Vagina (tissue), 2 donors: ENCODE data around the gene LCN2.

ENCODE experiments used
- POLR2A ChIP-seq, 2 donors: fragments of 450-650 bp; IDR thresholded peaks; one replicate each; pipeline ENCODE4 v1.6.1; 2017; ENCODE audit warnings: antibody characterized with exemption in 2 of 2, mild to moderate bottlenecking in 2 of 2, moderate library complexity in 2 of 2
- TF ChIP-seq, protein P1 (sequence below), 3 experiments: fragments of 450-650 bp in 2 of 3; fragments of 200-600 bp in 1 of 3; sonication (generic) in 1 of 3; IDR thresholded peaks; one replicate each; pipeline ENCODE4 v1.5.1; 2017 to 2019; ENCODE audit warnings: antibody characterized with exemption in 3 of 3, mild to moderate bottlenecking in 2 of 3, moderate library complexity in 2 of 3

DNA sequence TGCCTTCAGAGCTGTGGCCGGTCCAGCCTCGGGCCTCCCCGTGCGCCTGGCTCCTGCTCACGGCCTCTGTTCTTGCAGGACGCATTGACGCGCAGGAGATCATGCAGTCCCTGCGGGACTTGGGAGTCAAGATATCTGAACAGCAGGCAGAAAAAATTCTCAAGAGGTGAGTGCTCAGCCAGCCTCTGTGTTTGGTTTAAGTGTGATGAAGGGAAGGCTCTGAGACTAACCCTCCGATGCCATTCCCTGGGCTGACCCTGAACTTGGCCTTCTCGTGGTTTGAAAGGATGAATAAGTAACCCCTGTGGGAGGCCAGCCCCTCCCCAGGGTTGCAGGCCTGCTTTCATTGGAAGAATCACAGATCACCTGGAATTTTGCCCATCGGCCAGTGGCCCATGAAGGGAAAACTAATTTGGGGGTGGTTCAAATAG is 48.0 kb upstream of the LCN2 start:
- TF ChIP-seq, protein P1, sequence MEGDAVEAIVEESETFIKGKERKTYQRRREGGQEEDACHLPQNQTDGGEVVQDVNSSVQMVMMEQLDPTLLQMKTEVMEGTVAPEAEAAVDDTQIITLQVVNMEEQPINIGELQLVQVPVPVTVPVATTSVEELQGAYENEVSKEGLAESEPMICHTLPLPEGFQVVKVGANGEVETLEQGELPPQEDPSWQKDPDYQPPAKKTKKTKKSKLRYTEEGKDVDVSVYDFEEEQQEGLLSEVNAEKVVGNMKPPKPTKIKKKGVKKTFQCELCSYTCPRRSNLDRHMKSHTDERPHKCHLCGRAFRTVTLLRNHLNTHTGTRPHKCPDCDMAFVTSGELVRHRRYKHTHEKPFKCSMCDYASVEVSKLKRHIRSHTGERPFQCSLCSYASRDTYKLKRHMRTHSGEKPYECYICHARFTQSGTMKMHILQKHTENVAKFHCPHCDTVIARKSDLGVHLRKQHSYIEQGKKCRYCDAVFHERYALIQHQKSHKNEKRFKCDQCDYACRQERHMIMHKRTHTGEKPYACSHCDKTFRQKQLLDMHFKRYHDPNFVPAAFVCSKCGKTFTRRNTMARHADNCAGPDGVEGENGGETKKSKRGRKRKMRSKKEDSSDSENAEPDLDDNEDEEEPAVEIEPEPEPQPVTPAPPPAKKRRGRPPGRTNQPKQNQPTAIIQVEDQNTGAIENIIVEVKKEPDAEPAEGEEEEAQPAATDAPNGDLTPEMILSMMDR (IDR thresholded peaks at IDR 0.05), result no peak
- TF ChIP-seq POLR2A (IDR thresholded peaks at IDR 0.05), result no peak
